PFSK-1 (cell line): Measurements from ENCODE around the gene PRKAR2A. TPM values are rescaled to one million over a fixed set of nuclear protein-coding genes. Genes with fewer than 3 reads are reported as not detected.
A peak's percentile ranks its signal among the peaks of the same experiment; 100 is the strongest.

Source experiments
- FOXP2 ChIP-seq: optimal IDR thresholded peaks from 2 replicates; pipeline ENCODE3; 2011; ENCODE audit warnings: borderline replicate concordance, control low read depth, inconsistent platforms; ENCODE audit not compliant: insufficient read depth; ENCODE audit errors: extremely low read length, extremely low read depth
- POLR2AphosphoS5 ChIP-seq: IDR thresholded peaks from 2 replicates; pipeline ENCODE4 v1.6.1; 2012; ENCODE audit warnings: low read depth, mild to moderate bottlenecking, control low read depth, low read length, moderate library complexity
- SIN3A ChIP-seq: IDR thresholded peaks from 2 replicates; pipeline ENCODE4 v1.6.1; 2012; ENCODE audit warnings: mild to moderate bottlenecking, low read length, moderate library complexity, borderline replicate concordance; ENCODE audit not compliant: insufficient read depth
- TAF1 ChIP-seq: IDR thresholded peaks from 2 replicates; pipeline ENCODE4 v1.6.1; 2012; ENCODE audit warnings: low read length, control low read depth, borderline replicate concordance; ENCODE audit not compliant: insufficient read depth
- polyA plus RNA-seq: library from polyadenylated mRNA; unstranded; fragments of >200 nt; gene quantifications from one replicate; pipeline ENCODE4 v1.2.1, GENCODE V29; 2012; ENCODE audit warnings: low read depth, missing spikeins; ENCODE audit not compliant: insufficient read length
- TF ChIP-seq, protein P1 (sequence below), 2 experiments: IDR thresholded peaks; 2 replicates each; pipeline versions ENCODE4 v1.6.1 to v1.8.0; 2011 to 2012; ENCODE audit warnings: low read depth in 2 of 2, low read length in 2 of 2, control low read depth in 1 of 2, inconsistent platforms in 1 of 2, mild to moderate bottlenecking in 1 of 2, moderate library complexity in 1 of 2; ENCODE audit not compliant: insufficient read depth in 1 of 2

The PRKAR2A gene
- 46.0 TPM for polyA plus RNA-seq

GRCh38 chr3:48847504-48848423, at the start of gene PRKAR2A:
TSS of gene PRKAR2A (minus strand) at chr3:48847874. CDS start at chr3:48847596, 278 bp downstream.
- TF ChIP-seq SIN3A (no peak), TAF1 (peak; percentile 60; the same call in 1 of the 2 replicates), FOXP2 (peak; percentile 94), POLR2AphosphoS5 (peak; percentile 67)
- TF ChIP-seq, protein P1, sequence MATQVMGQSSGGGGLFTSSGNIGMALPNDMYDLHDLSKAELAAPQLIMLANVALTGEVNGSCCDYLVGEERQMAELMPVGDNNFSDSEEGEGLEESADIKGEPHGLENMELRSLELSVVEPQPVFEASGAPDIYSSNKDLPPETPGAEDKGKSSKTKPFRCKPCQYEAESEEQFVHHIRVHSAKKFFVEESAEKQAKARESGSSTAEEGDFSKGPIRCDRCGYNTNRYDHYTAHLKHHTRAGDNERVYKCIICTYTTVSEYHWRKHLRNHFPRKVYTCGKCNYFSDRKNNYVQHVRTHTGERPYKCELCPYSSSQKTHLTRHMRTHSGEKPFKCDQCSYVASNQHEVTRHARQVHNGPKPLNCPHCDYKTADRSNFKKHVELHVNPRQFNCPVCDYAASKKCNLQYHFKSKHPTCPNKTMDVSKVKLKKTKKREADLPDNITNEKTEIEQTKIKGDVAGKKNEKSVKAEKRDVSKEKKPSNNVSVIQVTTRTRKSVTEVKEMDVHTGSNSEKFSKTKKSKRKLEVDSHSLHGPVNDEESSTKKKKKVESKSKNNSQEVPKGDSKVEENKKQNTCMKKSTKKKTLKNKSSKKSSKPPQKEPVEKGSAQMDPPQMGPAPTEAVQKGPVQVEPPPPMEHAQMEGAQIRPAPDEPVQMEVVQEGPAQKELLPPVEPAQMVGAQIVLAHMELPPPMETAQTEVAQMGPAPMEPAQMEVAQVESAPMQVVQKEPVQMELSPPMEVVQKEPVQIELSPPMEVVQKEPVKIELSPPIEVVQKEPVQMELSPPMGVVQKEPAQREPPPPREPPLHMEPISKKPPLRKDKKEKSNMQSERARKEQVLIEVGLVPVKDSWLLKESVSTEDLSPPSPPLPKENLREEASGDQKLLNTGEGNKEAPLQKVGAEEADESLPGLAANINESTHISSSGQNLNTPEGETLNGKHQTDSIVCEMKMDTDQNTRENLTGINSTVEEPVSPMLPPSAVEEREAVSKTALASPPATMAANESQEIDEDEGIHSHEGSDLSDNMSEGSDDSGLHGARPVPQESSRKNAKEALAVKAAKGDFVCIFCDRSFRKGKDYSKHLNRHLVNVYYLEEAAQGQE (IDR thresholded peaks at IDR 0.05; ENCODE audit: insufficient read depth in 1 of 2, low read depth in 2 of 2, low read length in 2 of 2) = no peak

DNA sequence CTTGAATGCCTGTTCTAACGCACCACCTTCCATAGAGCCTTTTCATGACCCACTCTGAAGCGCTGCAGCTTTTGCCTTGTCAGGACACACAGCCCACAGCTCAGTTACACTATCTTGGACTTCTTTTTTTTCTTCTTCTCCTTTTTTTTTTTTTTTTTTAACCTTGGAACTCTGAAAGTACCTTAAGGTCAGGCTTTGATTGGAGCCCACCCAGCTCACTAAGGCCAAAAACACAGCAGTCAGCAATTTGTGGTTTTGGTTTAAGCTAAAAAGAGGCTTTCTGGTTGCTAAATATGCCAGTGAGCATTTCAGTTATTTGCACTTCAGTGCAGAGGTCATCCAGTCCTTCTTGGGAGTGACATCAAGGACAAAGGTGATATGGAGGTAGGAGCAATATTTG, 49.3 kb upstream of the PRKAR2A start:
- TF ChIP-seq, protein P1 (IDR thresholded peaks at IDR 0.05; ENCODE audit: insufficient read depth in 1 of 2, low read depth in 2 of 2, low read length in 2 of 2) = no peak
- TF ChIP-seq SIN3A = no peak
- no peak for TF ChIP-seq TAF1
- TF ChIP-seq POLR2AphosphoS5 = no peak
- no peak for TF ChIP-seq FOXP2

DNA sequence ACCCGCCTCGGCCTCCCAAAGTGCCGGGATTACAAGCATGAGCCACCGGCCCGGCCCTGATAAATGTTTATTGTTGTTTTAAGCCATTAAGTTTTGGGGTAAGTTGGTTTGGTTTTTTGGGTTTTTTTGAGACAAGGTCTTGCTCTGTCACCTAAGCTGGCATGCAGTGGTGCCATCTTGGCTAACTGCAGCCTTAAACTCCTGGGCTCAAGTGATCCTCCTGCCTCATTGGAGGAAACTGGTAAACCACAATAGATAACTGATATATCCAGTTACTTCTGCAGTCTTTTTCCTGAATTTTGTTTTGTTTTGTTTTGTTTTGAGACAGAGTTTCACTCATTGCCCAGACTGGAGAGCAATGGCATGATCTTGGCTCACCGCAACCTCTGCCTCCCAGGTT, 46.8 kb upstream of the PRKAR2A start:
- no peak for TF ChIP-seq TAF1
- TF ChIP-seq POLR2AphosphoS5 = no peak
- no peak for TF ChIP-seq SIN3A
- no peak for TF ChIP-seq FOXP2
- TF ChIP-seq, protein P1 (IDR thresholded peaks at IDR 0.05; ENCODE audit: insufficient read depth in 1 of 2, low read depth in 2 of 2, low read length in 2 of 2) = no peak

- no peak for TF ChIP-seq FOXP2
- TF ChIP-seq POLR2AphosphoS5 = no peak
- no peak for TF ChIP-seq SIN3A
- TF ChIP-seq, protein P1 (IDR thresholded peaks at IDR 0.05; ENCODE audit: insufficient read depth in 1 of 2, low read depth in 2 of 2, low read length in 2 of 2) = no peak
- no peak for TF ChIP-seq TAF1
Measured at GRCh38 chr3:48891606-48892005, 43.9 kb upstream of the PRKAR2A start.
